Stimulated activated CD8-positive, alpha-beta memory T cell treated with anti-CD3 and anti-CD28 coated beads, Interleukin-2, amount 100 ng/mL, for 48 hours (primary cell): Measurements from ENCODE around the gene GFRA4.

Experiments
- DNase-seq, 2 donors: peaks; one replicate each; pipeline ENCODE4 v3.0.0-alpha.2; 2020; ENCODE audit warnings: low read depth in 2 of 2

The GFRA4 gene

GRCh38 chr20:3674447-3674846 is 11.2 kb upstream of the GFRA4 start:
- DNase-seq, result no peak

GRCh38 chr20:3673221-3674070 is 10.2 kb upstream of the GFRA4 start:
- DNase-seq, result no peak

GRCh38 chr20:3672547-3673171 is 9.5 kb upstream of the GFRA4 start:
- DNase-seq, result no peak

GRCh38 chr20:3671986-3672546 is 8.9 kb upstream of the GFRA4 start:
- no peak for DNase-seq

GRCh38 chr20:3670945-3671344 is 7.7 kb upstream of the GFRA4 start:
- no peak for DNase-seq

- DNase-seq, result no peak
Measured at GRCh38 chr20:3670511-3670910, 7.3 kb upstream of the GFRA4 start.

GRCh38 chr20:3669710-3670367 is 6.6 kb upstream of the GFRA4 start:
- no peak for DNase-seq

- DNase-seq, result no peak
Measured at GRCh38 chr20:3667434-3668037, 4.3 kb upstream of the GFRA4 start.

GRCh38 chr20:3663858-3664257 is 659 bp upstream of the GFRA4 start:
- no peak for DNase-seq

- DNase-seq, result no peak
Measured at GRCh38 chr20:3661814-3662665, 1.2 kb downstream of the GFRA4 start.

GRCh38 chr20:3661060-3661813 is 2.0 kb downstream of the GFRA4 start:
- DNase-seq, result no peak

- DNase-seq, result no peak
Measured at GRCh38 chr20:3660262-3661059, 2.7 kb downstream of the GFRA4 start.

- no peak for DNase-seq
Measured at GRCh38 chr20:3659492-3660261, 3.5 kb downstream of the GFRA4 start.

GRCh38 chr20:3658716-3659491 is 4.3 kb downstream of the GFRA4 start:
- no peak for DNase-seq

GRCh38 chr20:3658019-3658715 is 5.0 kb downstream of the GFRA4 start:
- no peak for DNase-seq

GRCh38 chr20:3655131-3655405 is 8.1 kb downstream of the GFRA4 start:
- no peak for DNase-seq

GRCh38 chr20:3654326-3655130 is 8.7 kb downstream of the GFRA4 start:
- no peak for DNase-seq
